HG03521 (cell line): ENCODE data around the gene SORCS2.

Source experiments
- ATAC-seq: cut with Tn5 transposase; IDR thresholded peaks from one replicate; pipeline ENCODE4 v1.9.1; 2021; ENCODE audit warnings: mild to moderate bottlenecking, moderate library complexity; ENCODE audit not compliant: unreplicated experiment

SORCS2 gene

GRCh38 chr4:7515390-7515902 lies 323.1 kb downstream of the SORCS2 start:
- no peak for ATAC-seq

DNA sequence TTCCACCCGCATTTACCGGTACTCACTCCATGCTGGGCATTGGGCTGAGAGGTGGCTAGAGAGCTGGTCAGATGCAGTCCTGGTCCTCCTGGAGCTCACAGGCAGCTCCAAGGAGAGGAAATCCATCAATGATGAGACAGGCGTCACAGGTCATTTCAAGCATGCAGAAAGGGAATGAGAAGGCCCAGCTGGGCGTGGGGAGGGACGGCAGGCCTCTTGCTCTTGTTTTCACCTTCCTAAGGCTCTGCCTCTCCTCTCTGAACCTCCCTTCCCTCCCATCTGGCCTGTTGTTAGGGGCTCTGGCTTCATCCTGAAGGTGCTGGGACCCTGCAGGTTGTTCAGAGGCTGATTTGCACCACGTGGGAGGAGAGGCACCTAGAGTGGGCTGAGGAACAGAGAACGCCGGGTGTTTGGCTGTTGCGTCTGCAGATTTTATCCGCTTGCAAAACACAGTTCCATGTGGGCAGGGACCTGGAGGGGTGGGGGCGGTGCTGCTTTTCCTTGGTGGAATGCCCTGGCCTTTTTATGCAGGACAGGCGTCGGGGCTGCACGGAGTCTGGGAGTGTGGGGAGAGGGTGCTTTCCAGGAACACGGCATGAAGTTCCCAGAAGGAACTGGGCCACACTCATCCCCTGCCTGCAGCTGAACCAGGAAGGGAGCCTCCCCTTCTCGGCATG lies 323.9 kb downstream of the SORCS2 start:
- ATAC-seq = no peak

GRCh38 chr4:7516773-7517144 lies 324.4 kb downstream of the SORCS2 start:
- no peak for ATAC-seq

- ATAC-seq = no peak
Observed at GRCh38 chr4:7518871-7519637, 326.7 kb downstream of the SORCS2 start.

- ATAC-seq = no peak
Observed at GRCh38 chr4:7519638-7520376, 327.5 kb downstream of the SORCS2 start.

DNA sequence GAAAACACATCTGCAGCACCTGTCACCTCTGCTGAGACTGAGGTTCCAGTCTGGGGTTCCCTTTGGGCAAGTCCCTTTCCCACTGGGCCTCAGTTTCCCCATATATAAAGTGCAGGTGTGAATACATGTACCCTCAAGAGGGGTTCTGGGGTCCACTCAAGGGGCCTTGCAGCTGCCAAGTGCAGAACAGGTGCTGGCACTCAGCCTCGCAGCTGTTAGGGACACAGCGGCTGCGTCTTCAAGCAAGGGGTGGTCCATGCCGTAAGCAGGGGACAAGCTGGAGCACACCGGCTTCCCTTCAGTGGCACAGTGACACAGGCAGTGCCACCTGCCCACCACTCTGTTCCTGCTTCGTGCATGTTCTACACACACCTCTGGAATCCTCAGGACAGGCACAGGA lies 329.3 kb downstream of the SORCS2 start:
- no peak for ATAC-seq

GRCh38 chr4:7522452-7523220 lies 330.3 kb downstream of the SORCS2 start:
- no peak for ATAC-seq

GRCh38 chr4:7523526-7523925 lies 331.2 kb downstream of the SORCS2 start:
- no peak for ATAC-seq

GRCh38 chr4:7524064-7524682 lies 331.8 kb downstream of the SORCS2 start:
- ATAC-seq = no peak

GRCh38 chr4:7524843-7525242 lies 332.5 kb downstream of the SORCS2 start:
- ATAC-seq = no peak

DNA sequence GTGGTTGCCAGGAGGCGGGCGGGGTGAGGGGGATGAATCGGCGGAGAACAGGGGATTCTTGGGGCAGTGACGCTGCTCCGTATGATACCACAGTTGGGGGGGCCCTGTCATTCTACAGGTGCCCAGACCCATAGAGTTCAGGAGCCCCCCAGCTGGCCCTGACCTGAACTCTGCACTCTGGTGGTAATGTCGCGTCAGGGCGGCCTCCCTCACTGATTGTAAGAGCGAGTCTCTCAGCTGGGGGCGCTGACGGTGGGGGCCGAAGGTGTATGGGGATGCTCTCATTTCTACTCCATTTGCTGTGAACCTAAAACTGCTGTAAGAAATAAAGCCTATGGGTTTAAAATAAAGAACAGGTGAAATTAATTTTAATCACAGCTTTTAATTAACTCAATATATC lies 334.2 kb downstream of the SORCS2 start:
- no peak for ATAC-seq

- ATAC-seq = no peak
Observed at GRCh38 chr4:7526929-7527535, 334.7 kb downstream of the SORCS2 start.

- ATAC-seq = no peak
Observed at GRCh38 chr4:7529368-7530080, 337.2 kb downstream of the SORCS2 start.

- ATAC-seq = no peak
Observed at GRCh38 chr4:7530082-7530481, 337.7 kb downstream of the SORCS2 start.

- ATAC-seq = no peak
Observed at GRCh38 chr4:7530932-7531639, 338.7 kb downstream of the SORCS2 start.

- no peak for ATAC-seq
Observed at GRCh38 chr4:7531640-7531994, 339.3 kb downstream of the SORCS2 start.

- ATAC-seq = no peak
Observed at GRCh38 chr4:7532043-7532442, 339.7 kb downstream of the SORCS2 start.

GRCh38 chr4:7533267-7533666 lies 340.9 kb downstream of the SORCS2 start:
- ATAC-seq = no peak

DNA sequence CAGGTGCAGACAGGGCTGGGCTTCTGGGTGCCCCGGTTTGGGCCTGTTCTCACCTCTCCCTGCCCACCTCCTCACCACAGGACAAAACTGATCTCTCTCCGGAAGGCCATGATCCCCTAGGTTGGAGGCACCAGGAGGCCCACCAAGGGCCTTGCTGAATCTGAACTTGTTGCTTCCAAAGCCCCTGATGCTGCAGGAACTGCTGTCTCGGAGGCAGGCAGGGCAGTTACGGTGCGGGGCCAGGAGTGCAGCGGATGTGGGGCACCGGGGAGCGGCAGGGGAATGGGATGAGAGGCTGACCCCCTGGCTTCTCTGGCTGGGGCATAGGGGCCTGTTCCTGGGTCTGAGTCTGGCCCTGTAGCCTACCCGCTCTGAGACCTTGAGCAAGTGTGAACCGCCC lies 342.8 kb downstream of the SORCS2 start:
- ATAC-seq = no peak
